ENCODE results near the gene CPEB4. TPM values are rescaled to one million over a fixed set of nuclear protein-coding genes. Genes with fewer than 3 reads are reported as not detected.

The CPEB4 gene
- total RNA-seq, 4 donors from 2014 or later = 51.5 to 69.5 (median 66.1) TPM

GRCh38 chr5:173880306-173880985 is 7.7 kb upstream of the CPEB4 start:
- 79% methylated on average over 5 of the region's 5 CpGs for WGBS, 2 donors
- intact Hi-C loops (cut with DNase I) = no loop called here
- peak overlapping the region in 1 of 3 donors; percentile 24 for H3K27ac ChIP-seq

DNA sequence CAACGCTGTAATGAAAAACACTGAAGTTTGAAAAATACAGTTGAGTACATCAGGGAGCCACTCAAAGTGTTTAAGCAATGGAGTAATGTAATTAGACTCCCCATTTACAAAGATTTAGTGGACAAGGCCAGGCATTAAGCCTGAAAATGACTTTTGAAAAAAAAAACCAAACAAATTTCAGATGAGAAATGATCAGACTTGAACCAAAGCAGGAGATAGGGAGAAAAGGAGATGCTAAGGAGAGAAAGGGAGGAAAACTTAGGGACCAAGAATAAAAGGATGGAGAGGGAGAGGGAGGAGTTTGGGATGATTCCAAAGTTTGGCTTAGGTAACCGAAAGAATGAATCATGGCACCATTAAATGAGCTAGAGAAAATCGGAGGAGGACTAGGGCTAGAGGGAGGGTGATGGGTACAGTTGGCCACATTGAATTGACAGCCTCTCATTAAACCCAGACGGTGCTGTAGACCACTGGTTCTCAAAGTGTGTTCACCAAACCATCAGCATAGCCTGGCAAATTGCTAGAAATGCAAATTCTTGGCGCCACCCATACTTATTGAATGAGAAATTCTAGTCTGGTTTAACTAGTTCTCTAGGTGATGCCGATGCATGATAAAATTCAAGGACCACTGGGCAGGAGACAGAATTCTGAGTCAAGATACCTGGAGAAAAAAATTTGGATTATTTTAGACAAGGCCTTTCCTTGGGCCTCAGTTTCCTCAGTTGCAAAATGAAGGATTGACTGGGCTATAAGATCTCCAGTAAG is 6.2 kb upstream of the CPEB4 start:
- no peaks in the 10 kb centered on the region for H3K9me3 ChIP-seq
- DNase-seq = no peak
- no peaks in the 10 kb centered on the region for H3K27me3 ChIP-seq
- peaks cover 35 to 50% of the 10 kb centered on the region in 2 donors for H3K4me1 ChIP-seq
- 89 to 95% methylated on average over 6 of the region's 6 CpGs for WGBS, 2 donors
- intact Hi-C loops (cut with DNase I) = no loop called here
- H3K4me3 ChIP-seq (replicated peaks in 1 of 3) = no peak overlapping the region
- TF ChIP-seq CTCF (IDR thresholded peaks at IDR 0.05) (no peak), POLR2A (IDR thresholded peaks at IDR 0.05) (no peak)
- H3K36me3 ChIP-seq = no peaks in the 10 kb centered on the region
- H3K27ac ChIP-seq = peak overlapping the region in 2 of 3 donors; percentile 63 to 66

More at GRCh38 chr5:173880306-173880985, 7.7 kb upstream of the CPEB4 start:
- no peak for DNase-seq
- no peak for TF ChIP-seq POLR2A (IDR thresholded peaks at IDR 0.05)
- no peak for TF ChIP-seq CTCF (IDR thresholded peaks at IDR 0.05)
- no peaks in the 10 kb centered on the region for H3K27me3 ChIP-seq
- H3K4me1 ChIP-seq = peaks cover 35 to 50% of the 10 kb centered on the region in 2 donors
- no peaks in the 10 kb centered on the region for H3K36me3 ChIP-seq
- H3K4me3 ChIP-seq (replicated peaks in 1 of 3) = no peak overlapping the region
- H3K9me3 ChIP-seq = no peaks in the 10 kb centered on the region

DNA sequence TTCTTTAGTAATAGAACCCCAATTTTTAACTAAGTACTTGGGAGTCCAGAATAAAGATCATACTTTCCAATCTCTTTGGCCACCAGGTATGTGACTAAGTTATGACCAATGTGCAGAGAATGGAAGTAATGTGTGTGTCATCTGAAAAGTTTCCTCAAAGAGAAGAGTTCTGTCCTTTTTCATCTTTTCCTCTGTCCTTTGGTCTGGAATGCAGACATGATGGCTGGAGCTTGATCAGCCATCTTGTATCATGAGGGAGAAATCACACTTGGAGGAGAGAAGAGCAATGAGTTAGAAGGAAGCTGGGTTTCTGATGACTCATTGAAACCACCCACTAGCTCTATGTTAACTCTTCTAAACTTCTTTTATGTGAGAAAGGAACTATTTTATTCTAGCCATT is 5.5 kb upstream of the CPEB4 start:
- Histone ChIP-seq H3K36me3 (no peaks in the 10 kb centered on the region), H3K27ac (peak overlapping the region; percentile 9 to 66 (median 63)), H3K4me3 (replicated peaks in 1 of 3) (no peak overlapping the region), H3K4me1 (peaks cover 35 to 50% of the 10 kb centered on the region in 2 donors), H3K9me3 (no peaks in the 10 kb centered on the region), H3K27me3 (no peaks in the 10 kb centered on the region)
- no peak for DNase-seq
- intact Hi-C loops (cut with DNase I) = no loop called here
- TF ChIP-seq POLR2A (IDR thresholded peaks at IDR 0.05) = no peak
- TF ChIP-seq CTCF (IDR thresholded peaks at IDR 0.05) = no peak

- intact Hi-C loops (cut with DNase I) = no loop called here
- no peaks in the 10 kb centered on the region for H3K27me3 ChIP-seq
- WGBS, 2 donors = 45 to 54% methylated on average over 3 of the region's 3 CpGs
- H3K27ac ChIP-seq = peak overlapping the region; percentile 9 to 66 (median 63)
- peaks cover 29 to 45% of the 10 kb centered on the region in 2 donors for H3K4me1 ChIP-seq
- H3K9me3 ChIP-seq = no peaks in the 10 kb centered on the region
- H3K4me3 ChIP-seq (replicated peaks in 1 of 3) = no peak overlapping the region
- no peaks in the 10 kb centered on the region for H3K36me3 ChIP-seq
- TF ChIP-seq CTCF (IDR thresholded peaks at IDR 0.05) (no peak), POLR2A (IDR thresholded peaks at IDR 0.05) (peak in 1 of 2 donors; percentile 18)
- peak; percentile 45 to 56 for DNase-seq
These were observed 4.7 kb upstream of the CPEB4 start for GRCh38 chr5:173883347-173883924.
